ENCODE data around the gene MED25.
A peak's percentile ranks its signal among the peaks of the same experiment; 100 is the strongest.

MED25 gene

GRCh38 chr19:49817964-49818648 lies at the start of gene MED25:
TSS of gene MED25 (plus strand) at chr19:49818289. CDS start at chr19:49818342, 53 bp downstream.
- peak; percentile 77 to 79 for DNase-seq (ENCODE audit: low read depth in 2 of 2)

GRCh38 chr19:49770529-49770928 lies 47.6 kb upstream of the MED25 start:
- DNase-seq (ENCODE audit: low read depth in 2 of 2): no peak

GRCh38 chr19:49771674-49772139 lies 46.4 kb upstream of the MED25 start:
- DNase-seq (ENCODE audit: low read depth in 2 of 2): no peak

GRCh38 chr19:49772850-49773432 lies 45.1 kb upstream of the MED25 start:
- no peak for DNase-seq (ENCODE audit: low read depth in 2 of 2)

- DNase-seq (ENCODE audit: low read depth in 2 of 2): no peak
These were observed 44.3 kb upstream of the MED25 start for GRCh38 chr19:49773663-49774350.

GRCh38 chr19:49774969-49775368 lies 43.1 kb upstream of the MED25 start:
- DNase-seq (ENCODE audit: low read depth in 2 of 2): no peak

- DNase-seq (ENCODE audit: low read depth in 2 of 2): no peak
These were observed 42.2 kb upstream of the MED25 start for GRCh38 chr19:49775742-49776370.

GRCh38 chr19:49776371-49776764 lies 41.7 kb upstream of the MED25 start:
- DNase-seq (ENCODE audit: low read depth in 2 of 2): no peak

- no peak for DNase-seq (ENCODE audit: low read depth in 2 of 2)
These were observed 38.1 kb upstream of the MED25 start for GRCh38 chr19:49779731-49780555.

GRCh38 chr19:49780861-49781260 lies 37.2 kb upstream of the MED25 start:
- no peak for DNase-seq (ENCODE audit: low read depth in 2 of 2)

GRCh38 chr19:49781394-49781793 lies 36.7 kb upstream of the MED25 start:
- DNase-seq (ENCODE audit: low read depth in 2 of 2): no peak

- DNase-seq (ENCODE audit: low read depth in 2 of 2): no peak
These were observed 35.6 kb upstream of the MED25 start for GRCh38 chr19:49782515-49782914.

- DNase-seq (ENCODE audit: low read depth in 2 of 2): no peak
These were observed 31.7 kb upstream of the MED25 start for GRCh38 chr19:49786376-49786820.

GRCh38 chr19:49787746-49788145 lies 30.3 kb upstream of the MED25 start:
- no peak for DNase-seq (ENCODE audit: low read depth in 2 of 2)

- no peak for DNase-seq (ENCODE audit: low read depth in 2 of 2)
These were observed 29.2 kb upstream of the MED25 start for GRCh38 chr19:49788857-49789256.

GRCh38 chr19:49790866-49791265 lies 27.2 kb upstream of the MED25 start:
- DNase-seq (ENCODE audit: low read depth in 2 of 2): no peak

- no peak for DNase-seq (ENCODE audit: low read depth in 2 of 2)
These were observed 26.2 kb upstream of the MED25 start for GRCh38 chr19:49791776-49792445.

GRCh38 chr19:49792829-49793560 lies 25.1 kb upstream of the MED25 start:
- no peak for DNase-seq (ENCODE audit: low read depth in 2 of 2)

- DNase-seq (ENCODE audit: low read depth in 2 of 2): peak in 1 of 2 donors; percentile 13
These were observed 24.6 kb upstream of the MED25 start for GRCh38 chr19:49793561-49793840.

GRCh38 chr19:49795615-49796014 lies 22.5 kb upstream of the MED25 start:
- no peak for DNase-seq (ENCODE audit: low read depth in 2 of 2)
